22Rv1 (cell line): ENCODE data around the gene SLC22A13.

Experiments used
- CTCF ChIP-seq: fragments of 450-650 bp; IDR thresholded peaks from 2 replicates; pipeline ENCODE4 v1.5.1; 2017; ENCODE audit warnings: mild to moderate bottlenecking
- ZFX ChIP-seq: fragments of 450-650 bp; IDR thresholded peaks from 2 replicates; pipeline ENCODE4 v1.6.1; 2017; ENCODE audit warnings: antibody characterized with exemption, borderline replicate concordance

GRCh38 chr3:38327335-38328009 lies 61.9 kb downstream of the SLC22A13 start:
- TF ChIP-seq CTCF (no peak), ZFX (no peak)
